Neural progenitor cell (in vitro differentiated cells): ENCODE results near the gene NUFIP1.
"Not testable (repeated sequence)": the region's sequence is repeated elsewhere in the genome, so short reads cannot be mapped to it uniquely, and the experiment has no call there.

Experiments used
- EZH2 ChIP-seq: fragments of 200-600 bp; sonication (generic); IDR thresholded peaks from 2 replicates; pipeline ENCODE4 v1.6.1; 2017; ENCODE audit warnings: antibody characterized with exemption, mild to moderate bottlenecking, moderate library complexity
- TF ChIP-seq, protein P1 (sequence below): fragments of 200-600 bp; sonication (generic); IDR thresholded peaks from 2 replicates; pipeline ENCODE4 v1.5.1; 2017; ENCODE audit warnings: antibody characterized with exemption, mild to moderate bottlenecking

GRCh38 chr13:44898308-44898707 is 91.0 kb downstream of the NUFIP1 start:
- TF ChIP-seq, protein P1, sequence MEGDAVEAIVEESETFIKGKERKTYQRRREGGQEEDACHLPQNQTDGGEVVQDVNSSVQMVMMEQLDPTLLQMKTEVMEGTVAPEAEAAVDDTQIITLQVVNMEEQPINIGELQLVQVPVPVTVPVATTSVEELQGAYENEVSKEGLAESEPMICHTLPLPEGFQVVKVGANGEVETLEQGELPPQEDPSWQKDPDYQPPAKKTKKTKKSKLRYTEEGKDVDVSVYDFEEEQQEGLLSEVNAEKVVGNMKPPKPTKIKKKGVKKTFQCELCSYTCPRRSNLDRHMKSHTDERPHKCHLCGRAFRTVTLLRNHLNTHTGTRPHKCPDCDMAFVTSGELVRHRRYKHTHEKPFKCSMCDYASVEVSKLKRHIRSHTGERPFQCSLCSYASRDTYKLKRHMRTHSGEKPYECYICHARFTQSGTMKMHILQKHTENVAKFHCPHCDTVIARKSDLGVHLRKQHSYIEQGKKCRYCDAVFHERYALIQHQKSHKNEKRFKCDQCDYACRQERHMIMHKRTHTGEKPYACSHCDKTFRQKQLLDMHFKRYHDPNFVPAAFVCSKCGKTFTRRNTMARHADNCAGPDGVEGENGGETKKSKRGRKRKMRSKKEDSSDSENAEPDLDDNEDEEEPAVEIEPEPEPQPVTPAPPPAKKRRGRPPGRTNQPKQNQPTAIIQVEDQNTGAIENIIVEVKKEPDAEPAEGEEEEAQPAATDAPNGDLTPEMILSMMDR: not testable (repeated sequence)
- not testable (repeated sequence) for TF ChIP-seq EZH2
